GM23338 (cell line): ENCODE results near the gene SERPINA3. TPM values are rescaled to one million over a fixed set of nuclear protein-coding genes. Genes with fewer than 3 reads are reported as not detected.

Experiments
- ATAC-seq: fragments of 200-7000 bp; cut with Tn5 transposase; 3 replicates; pipeline ENCODE4 v1.9.1; 2020
- DNase-seq: peaks from one replicate; pipeline ENCODE4 v3.0.0-alpha.2; 2015; ENCODE audit warnings: low spot score
- H2AFZ ChIP-seq: fragments of 200-600 bp; sonication (generic); 2 replicates; pipeline ENCODE4 v1.8.0; 2016; ENCODE audit warnings: antibody characterized with exemption, mild to moderate bottlenecking, moderate library complexity
- H3F3A ChIP-seq: fragments of 200-600 bp; sonication (generic); replicated peaks from 2 replicates; pipeline ENCODE4 v1.8.0; 2017; ENCODE audit warnings: antibody characterized with exemption, mixed run types, low read depth
- H3K27ac ChIP-seq: fragments of 200-600 bp; sonication (generic); 2 replicates; pipeline ENCODE4 v1.6.1; 2016; ENCODE audit warnings: low read depth
- H3K27me3 ChIP-seq: fragments of 200-600 bp; sonication (generic); 2 replicates; pipeline ENCODE4 v1.8.0; 2016; ENCODE audit warnings: mild to moderate bottlenecking, mixed run types, moderate library complexity; ENCODE audit not compliant: insufficient read depth
- H3K36me3 ChIP-seq: fragments of 200-600 bp; sonication (generic); 2 replicates; pipeline ENCODE4 v1.8.0; 2016; ENCODE audit warnings: mild to moderate bottlenecking; ENCODE audit not compliant: insufficient read depth
- H3K4me1 ChIP-seq: fragments of 200-600 bp; sonication (generic); 2 replicates; pipeline ENCODE4 v1.8.0; 2016; ENCODE audit warnings: mild to moderate bottlenecking, moderate library complexity; ENCODE audit not compliant: insufficient read depth
- H3K4me2 ChIP-seq: fragments of 200-600 bp; sonication (generic); 2 replicates; pipeline ENCODE4 v1.7.1; 2017; ENCODE audit warnings: mixed run types
- H3K4me3 ChIP-seq: fragments of 200-600 bp; sonication (generic); 2 replicates; pipeline ENCODE4 v1.6.1; 2016; ENCODE audit warnings: mixed run types
- H3K79me2 ChIP-seq: fragments of 200-600 bp; sonication (generic); replicated peaks from 2 replicates; pipeline ENCODE4 v1.8.0; 2017; ENCODE audit warnings: mild to moderate bottlenecking; ENCODE audit not compliant: insufficient read depth
- H3K9me2 ChIP-seq: fragments of 200-600 bp; sonication (generic); 2 replicates; pipeline ENCODE4 v1.8.0; 2017; ENCODE audit not compliant: insufficient read depth
- H4K20me1 ChIP-seq: fragments of 200-600 bp; sonication (generic); replicated peaks from 2 replicates; pipeline ENCODE4 v1.8.0; 2017; ENCODE audit warnings: mild to moderate bottlenecking; ENCODE audit not compliant: insufficient read depth
- H3K27ac Mint-ChIP-seq: 2 replicates; pipeline ENCODE4 v1.8.0; 2020; ENCODE audit warnings: inconsistent platforms, mild to moderate bottlenecking, moderate library complexity, mixed read lengths
- H3K27me3 Mint-ChIP-seq: 3 replicates; pipeline ENCODE4 v1.8.0; 2022; ENCODE audit warnings: low read depth, mild to moderate bottlenecking, moderate library complexity, mixed read lengths, inconsistent platforms; ENCODE audit not compliant: insufficient read depth, poor library complexity
- H3K36me3 Mint-ChIP-seq: 3 replicates; pipeline ENCODE4 v1.8.0; 2021; ENCODE audit warnings: low read depth, mild to moderate bottlenecking, inconsistent platforms, moderate library complexity, mixed read lengths
- H3K4me1 Mint-ChIP-seq: 3 replicates; pipeline ENCODE4 v1.8.0; 2020; ENCODE audit warnings: mild to moderate bottlenecking, inconsistent platforms, mixed read lengths
- H3K4me3 Mint-ChIP-seq: 3 replicates; pipeline ENCODE4 v1.8.0; 2021; ENCODE audit warnings: moderate library complexity, mild to moderate bottlenecking, inconsistent platforms, mixed read lengths
- H3K9me3 Mint-ChIP-seq: 3 replicates; pipeline ENCODE4 v1.8.0; 2020; ENCODE audit warnings: moderate library complexity, mild to moderate bottlenecking, inconsistent platforms, mixed read lengths
- CREB1 ChIP-seq: fragments of 250-450 bp; sonication (Bioruptor Pico); IDR thresholded peaks from 2 replicates; pipeline ENCODE4 v1.5.0; 2020; ENCODE audit warnings: low read depth, mild to moderate bottlenecking, moderate library complexity
- ETS1 ChIP-seq: IDR thresholded peaks from 2 replicates; pipeline ENCODE4 v1.6.1; 2016; ENCODE audit warnings: antibody characterized with exemption
- EZH2 ChIP-seq: fragments of 200-600 bp; sonication (generic); IDR thresholded peaks from one replicate; pipeline ENCODE4 v1.8.0; 2017; ENCODE audit warnings: antibody characterized with exemption, mild to moderate bottlenecking, low read depth; ENCODE audit not compliant: unreplicated experiment
- EZH2phosphoT487 ChIP-seq: fragments of 200-600 bp; sonication (generic); IDR thresholded peaks from one replicate; pipeline ENCODE4 v1.8.1; 2018; ENCODE audit warnings: antibody characterized with exemption; ENCODE audit not compliant: unreplicated experiment
- JUNB ChIP-seq: IDR thresholded peaks from one replicate; pipeline ENCODE4 v1.6.1; 2016; ENCODE audit warnings: antibody characterized with exemption; ENCODE audit not compliant: unreplicated experiment
- NANOG ChIP-seq: IDR thresholded peaks from 2 replicates; pipeline ENCODE4 v1.6.1; 2016; ENCODE audit warnings: antibody characterized with exemption, borderline replicate concordance
- POLR2AphosphoS5 ChIP-seq: IDR thresholded peaks from 2 replicates; pipeline ENCODE4 v1.6.1; 2016; ENCODE audit warnings: antibody characterized with exemption, low read depth
- REST ChIP-seq: IDR thresholded peaks from one replicate; pipeline ENCODE4 v1.6.1; 2018; ENCODE audit warnings: antibody characterized with exemption; ENCODE audit not compliant: unreplicated experiment
- ZNF462 ChIP-seq: fragments of 250-450 bp; sonication (Bioruptor Pico); IDR thresholded peaks from 2 replicates; pipeline ENCODE4 v1.5.0; 2020; ENCODE audit warnings: mild to moderate bottlenecking, moderate library complexity
- polyA plus RNA-seq: library from polyadenylated mRNA; unstranded; fragments of >200 nt; fragmentation: Nextera tagmentation; extraction: Ambion mirVana; gene quantifications from 2 replicates; pipeline ENCODE4 v1.2.1, GENCODE V29; 2016
- total RNA-seq: library from RNA; depleted of rRNA; stranded (reverse); fragments of >200 nt; shearing (Covaris generic); gene quantifications from 2 replicates; pipeline ENCODE4 v1.2.3, GENCODE V29; 2014

The SERPINA3 gene
- total and polyA plus RNA-seq, 2 experiments from 2014 or later, result not detected

GRCh38 chr14:94568186-94568585 lies 44.0 kb upstream of the SERPINA3 start:
- Histone ChIP-seq H3K27ac (no peak overlapping the region), H3K4me3 (no peak overlapping the region), H3K9me2 (peaks cover 5% of the 10 kb centered on the region; the same call in 1 of the 2 replicates), H3K79me2 (no peaks in the 10 kb centered on the region), H3K4me1 (no peaks in the 10 kb centered on the region), H2AFZ (no peak overlapping the region), H3K36me3 (no peaks in the 10 kb centered on the region), H4K20me1 (no peaks in the 10 kb centered on the region), H3K27me3 (no peaks in the 10 kb centered on the region), H3F3A (no peaks in the 10 kb centered on the region), H3K4me2 (no peak overlapping the region)
- peaks cover 3% of the 10 kb centered on the region for H3K27me3 Mint-ChIP-seq
- ATAC-seq (no peak), DNase-seq (no peak)
- no peak overlapping the region for H3K4me3 Mint-ChIP-seq
- no peak overlapping the region for H3K27ac Mint-ChIP-seq
- no peaks in the 10 kb centered on the region for H3K36me3 Mint-ChIP-seq
- H3K9me3 Mint-ChIP-seq, result no peaks in the 10 kb centered on the region
- no peaks in the 10 kb centered on the region for H3K4me1 Mint-ChIP-seq
- TF ChIP-seq EZH2phosphoT487 (no peak), ETS1 (no peak)

- no peak overlapping the region; the same call in 1 of the 2 replicates for H2AFZ ChIP-seq
- ATAC-seq (no peak), DNase-seq (no peak)
- no peaks in the 10 kb centered on the region for H3F3A ChIP-seq
- no peaks in the 10 kb centered on the region for H3K4me1 ChIP-seq
- Mint-ChIP-seq H3K27me3 (peaks cover 3% of the 10 kb centered on the region), H3K9me3 (no peaks in the 10 kb centered on the region; the same call in 2 of the 3 replicates), H3K27ac (no peak overlapping the region), H3K4me1 (no peaks in the 10 kb centered on the region), H3K4me3 (no peak overlapping the region), H3K36me3 (no peaks in the 10 kb centered on the region)
- no peaks in the 10 kb centered on the region for H3K27me3 ChIP-seq
- no peak overlapping the region for H3K4me3 ChIP-seq
- H3K79me2 ChIP-seq, result no peaks in the 10 kb centered on the region
- H3K36me3 ChIP-seq, result no peaks in the 10 kb centered on the region
- H3K9me2 ChIP-seq, result peaks cover 5% of the 10 kb centered on the region; the same call in 1 of the 2 replicates
- H3K4me2 ChIP-seq, result no peak overlapping the region
- no peaks in the 10 kb centered on the region for H4K20me1 ChIP-seq
- H3K27ac ChIP-seq, result no peak overlapping the region
- TF ChIP-seq ETS1 (no peak), ZNF462 (CRISPR knock-in tag) (no peak), EZH2phosphoT487 (no peak), REST (no peak), POLR2AphosphoS5 (no peak), NANOG (no peak), EZH2 (no peak), CREB1 (CRISPR knock-in tag) (no peak), JUNB (no peak)
These were observed 42.7 kb upstream of the SERPINA3 start for GRCh38 chr14:94569381-94570001.
